NCI-H226 (cell line): Measurements from ENCODE around the gene ADARB1.
A peak's percentile ranks its signal among the peaks of the same experiment; 100 is the strongest.

Experiments
- DNase-seq: peaks from one replicate; pipeline ENCODE4 v3.0.0-alpha.2; 2015

ADARB1 gene

DNA sequence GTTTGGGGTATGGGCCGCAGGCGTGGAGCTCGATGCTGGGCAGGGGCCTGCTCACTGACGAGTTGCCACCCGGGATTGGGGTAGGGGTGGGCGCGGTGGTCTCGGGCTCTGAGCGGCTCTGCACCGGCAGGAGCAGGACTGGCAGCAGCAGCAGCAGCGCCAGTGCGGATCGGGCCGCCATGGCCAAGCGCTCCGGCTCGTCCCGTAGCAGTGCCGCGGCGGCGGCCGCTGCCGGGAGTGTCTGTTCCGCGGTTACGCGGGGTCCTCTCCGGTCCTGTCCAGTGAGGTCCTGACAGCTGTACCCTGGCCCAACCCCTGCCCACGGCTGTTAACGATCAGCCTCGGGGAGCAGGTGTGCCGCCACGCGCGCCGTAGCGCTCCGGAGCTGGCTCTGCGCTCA, 26.5 kb downstream of the ADARB1 start:
- DNase-seq, result no peak

GRCh38 chr21:45102391-45102932, 28.1 kb downstream of the ADARB1 start:
- DNase-seq, result peak; percentile 82

GRCh38 chr21:45103971-45104520, 29.7 kb downstream of the ADARB1 start:
- DNase-seq, result no peak

- peak; percentile 16 for DNase-seq
These were observed 30.2 kb downstream of the ADARB1 start for GRCh38 chr21:45104560-45104959.

DNA sequence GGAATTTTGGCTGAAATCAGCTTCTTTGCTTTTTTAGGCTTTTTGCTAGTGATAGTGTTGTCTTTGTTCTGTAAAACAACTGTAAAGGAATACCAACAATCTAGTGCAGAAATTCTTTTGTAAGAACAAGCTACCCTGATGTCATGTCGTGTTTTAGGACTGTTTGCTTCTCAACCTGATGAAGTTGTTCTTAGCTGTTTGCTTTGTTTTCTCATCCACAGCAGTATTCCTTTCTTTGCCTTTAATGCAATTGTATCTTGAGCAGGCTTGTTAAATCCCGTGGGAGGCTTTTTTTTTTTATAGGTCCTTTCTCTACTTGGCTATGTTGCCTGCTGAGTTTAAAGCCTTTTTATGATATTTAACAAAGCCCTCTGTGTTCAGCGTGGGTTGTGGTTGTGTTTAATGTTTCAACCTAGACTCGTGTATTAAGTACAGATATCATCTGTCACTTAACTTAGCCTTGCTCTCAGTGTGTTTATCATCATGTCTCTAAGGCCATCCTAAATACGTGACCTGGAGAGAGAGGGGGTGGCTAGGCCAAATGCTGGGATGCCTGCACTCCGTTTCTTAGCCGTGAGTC, 31.6 kb downstream of the ADARB1 start:
- no peak for DNase-seq

DNA sequence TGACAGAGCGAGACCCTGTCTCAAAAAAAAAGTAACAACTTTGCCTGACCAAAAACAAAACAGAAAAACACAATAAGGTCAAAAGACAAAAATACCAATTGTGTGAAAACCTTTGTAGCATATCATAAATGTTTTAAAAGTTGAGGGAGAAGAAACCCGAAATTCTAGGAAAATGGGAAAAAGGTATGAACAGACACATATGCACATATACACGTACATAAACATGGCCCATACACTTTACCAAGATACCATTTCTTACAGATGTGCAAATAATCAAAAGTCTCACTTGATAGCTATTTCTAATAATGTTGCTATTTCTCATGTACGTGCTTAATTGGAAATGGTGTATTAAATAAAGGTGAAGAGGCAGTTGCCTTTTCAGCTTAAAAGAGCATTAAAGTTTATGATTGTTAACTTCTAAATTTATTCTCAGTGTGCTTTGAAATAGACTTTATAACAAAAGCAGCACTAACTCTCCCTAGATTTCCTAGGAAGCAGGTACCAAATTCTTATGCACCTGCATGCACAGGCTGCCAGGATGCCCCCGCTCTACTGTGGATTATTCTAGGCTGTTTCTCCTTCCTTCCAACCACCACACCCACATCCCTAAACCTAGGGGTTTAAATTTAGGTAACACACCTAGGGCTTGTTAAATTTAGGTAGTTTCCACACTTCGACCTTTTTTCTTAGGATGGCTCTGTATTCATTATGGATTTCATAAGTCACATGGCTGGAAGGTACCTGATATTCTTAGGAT, 33.8 kb downstream of the ADARB1 start:
- DNase-seq, result no peak

- DNase-seq, result no peak
These were observed 34.7 kb downstream of the ADARB1 start for GRCh38 chr21:45108808-45109781.

DNA sequence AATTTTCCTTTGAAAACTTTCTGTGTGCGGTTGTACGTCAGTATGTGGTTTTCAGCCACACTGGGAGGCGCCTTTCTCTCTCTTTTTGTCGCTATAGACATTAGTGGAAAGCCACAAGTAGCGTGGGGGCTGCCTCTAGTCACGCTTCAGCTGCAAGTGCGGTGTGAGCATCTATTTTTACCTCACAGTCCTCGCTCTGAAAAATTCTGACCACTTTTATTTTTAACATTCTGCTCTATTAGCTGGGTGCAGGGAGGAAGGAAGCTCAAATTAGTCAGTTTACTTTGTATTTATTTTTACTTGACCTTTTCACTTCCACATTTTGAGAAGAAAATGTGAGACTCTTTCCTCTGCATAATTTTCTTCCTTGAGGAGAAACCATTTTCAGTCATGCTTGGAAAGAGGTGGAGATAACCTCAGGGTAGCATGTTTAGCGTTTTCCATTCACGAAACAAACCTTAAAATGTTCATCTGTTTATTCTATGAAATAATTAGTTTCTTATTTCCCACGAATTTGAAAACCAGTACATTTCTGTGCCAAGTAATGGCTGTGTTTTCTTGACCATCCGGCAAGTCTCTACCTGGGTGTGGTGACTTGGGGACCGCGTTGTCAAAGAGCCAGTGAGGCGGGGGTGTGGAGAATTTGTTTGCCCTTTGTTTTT, 35.6 kb downstream of the ADARB1 start:
- no peak for DNase-seq

- DNase-seq, result no peak
These were observed 36.7 kb downstream of the ADARB1 start for GRCh38 chr21:45110873-45111624.

- DNase-seq, result no peak
These were observed 37.3 kb downstream of the ADARB1 start for GRCh38 chr21:45111703-45112102.

DNA sequence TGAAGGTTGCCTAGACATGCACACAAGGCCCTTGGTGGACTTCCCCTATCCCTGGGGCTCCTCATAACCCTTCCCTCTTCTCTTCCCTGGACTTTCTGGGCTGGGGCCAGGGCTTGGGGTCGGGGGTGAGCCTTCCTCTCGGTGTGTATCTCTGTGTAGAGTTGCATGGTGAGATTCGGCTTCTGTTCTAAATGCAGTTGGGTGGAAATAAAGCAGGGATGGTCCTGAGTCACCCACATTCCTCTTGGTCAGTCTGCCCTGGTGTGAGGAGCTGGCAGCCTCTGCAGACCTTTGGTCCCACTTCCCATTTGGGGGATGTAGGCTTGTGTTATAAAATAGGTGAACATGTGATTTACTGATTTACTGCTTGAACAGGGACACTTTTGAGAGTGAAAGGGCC, 38.0 kb downstream of the ADARB1 start:
- peak; percentile 26 for DNase-seq

- DNase-seq, result no peak
These were observed 39.2 kb downstream of the ADARB1 start for GRCh38 chr21:45113543-45113942.

DNA sequence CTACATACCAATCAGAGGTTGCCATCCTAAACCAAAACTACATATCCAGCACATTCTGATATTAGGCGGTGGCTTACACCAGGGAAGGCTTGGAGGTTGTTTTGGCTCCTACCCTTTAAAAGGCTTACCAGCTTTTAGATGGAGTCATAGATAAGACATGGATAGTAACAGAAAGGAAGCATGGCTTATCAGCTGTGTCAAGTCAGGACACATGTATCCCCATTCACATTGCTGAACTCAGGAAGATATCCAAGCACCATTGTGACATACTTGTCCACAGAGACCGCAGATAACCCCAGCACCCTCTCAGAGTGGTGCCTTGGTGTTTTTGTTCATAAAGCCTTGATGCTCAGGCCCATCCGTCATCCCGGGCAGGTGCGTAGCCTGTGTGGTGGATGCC, 39.7 kb downstream of the ADARB1 start:
- no peak for DNase-seq

DNA sequence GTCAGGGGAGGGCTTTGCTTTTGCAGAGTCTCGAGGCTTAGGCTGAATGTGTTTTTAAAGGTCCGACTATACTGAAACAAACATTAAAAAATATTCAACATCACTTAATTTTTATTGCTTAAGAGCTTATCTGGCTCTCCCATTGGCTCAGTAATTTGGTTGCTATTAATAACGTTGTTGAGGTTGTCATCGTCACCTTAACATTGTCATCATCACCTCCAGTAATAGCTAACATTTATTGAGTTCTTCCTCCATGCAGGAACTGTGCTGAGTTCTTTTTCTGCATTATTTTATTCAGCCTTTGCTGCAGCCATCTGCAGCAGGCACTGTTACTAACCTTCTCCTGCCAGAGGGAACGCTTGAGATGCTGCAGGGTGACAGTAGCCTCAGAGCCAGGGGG, 40.1 kb downstream of the ADARB1 start:
- no peak for DNase-seq

DNA sequence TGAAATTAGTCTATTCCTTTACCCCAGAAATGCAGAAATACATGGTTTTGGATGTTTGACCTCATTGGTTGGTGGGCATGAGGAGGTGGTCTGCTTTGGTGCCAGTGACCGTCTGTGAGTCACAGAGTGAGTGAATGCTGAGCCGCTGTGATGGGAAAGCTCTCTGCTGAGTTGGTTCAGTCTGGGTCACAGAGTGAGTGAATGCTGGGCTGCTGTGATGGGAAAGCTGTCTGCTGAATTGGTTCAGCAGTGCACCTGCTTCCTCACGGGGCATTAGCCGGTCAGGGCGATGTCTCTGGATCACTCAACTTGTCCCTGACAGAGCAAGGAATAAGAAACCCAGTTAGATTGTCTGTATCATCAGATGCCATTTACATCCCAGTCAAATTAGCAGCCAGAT, 40.8 kb downstream of the ADARB1 start:
- no peak for DNase-seq

- DNase-seq, result no peak
These were observed 41.7 kb downstream of the ADARB1 start for GRCh38 chr21:45116066-45116465.

DNA sequence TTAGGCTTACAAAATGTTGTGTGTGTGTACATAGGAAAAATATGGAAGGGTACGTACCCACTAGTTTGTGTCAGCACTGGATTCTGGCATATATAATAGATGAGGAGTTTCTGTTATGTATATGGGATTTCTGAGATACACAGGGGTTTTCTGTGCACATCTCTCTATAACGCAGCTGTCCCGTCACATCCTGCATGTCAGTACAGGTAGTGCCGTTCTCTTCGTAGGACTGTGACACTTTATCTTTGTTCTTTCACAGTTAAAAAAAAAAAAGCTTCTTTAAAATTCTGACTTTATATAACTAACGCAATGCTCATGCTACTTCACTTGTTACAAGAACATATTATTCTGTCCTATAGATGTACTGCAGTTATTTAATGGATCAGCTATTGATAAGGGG, 42.9 kb downstream of the ADARB1 start:
- DNase-seq, result no peak

- no peak for DNase-seq
These were observed 43.7 kb downstream of the ADARB1 start for GRCh38 chr21:45118099-45118498.

- DNase-seq, result no peak
These were observed 45.4 kb downstream of the ADARB1 start for GRCh38 chr21:45119812-45120211.

- no peak for DNase-seq
These were observed 46.6 kb downstream of the ADARB1 start for GRCh38 chr21:45120975-45121374.

DNA sequence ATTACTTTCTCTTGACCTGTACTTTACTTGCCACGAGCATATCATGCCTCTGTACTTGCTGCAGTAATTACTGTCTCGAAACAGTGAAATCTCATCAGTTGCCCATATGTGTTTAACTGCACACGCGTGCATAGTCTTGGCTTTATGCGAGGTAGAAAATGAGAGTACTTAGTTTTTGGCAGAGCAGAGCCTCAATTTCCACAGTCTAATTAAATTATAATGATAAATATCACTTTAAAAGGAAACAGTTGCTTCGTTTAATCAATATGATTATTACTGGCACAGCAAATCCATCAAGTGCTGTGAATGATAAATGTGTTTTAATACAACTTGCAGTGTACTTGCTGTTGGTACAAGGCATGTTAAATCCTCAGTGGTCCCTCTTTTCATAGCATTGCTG, 47.6 kb downstream of the ADARB1 start:
- no peak for DNase-seq
